Activated CD4-positive, alpha-beta T cell treated with anti-CD3 and anti-CD28 coated beads, Interleukin-2, amount 50 U/mL, for 1 hour (primary cell): Measurements from ENCODE around the gene CRADD.

Experiments
- DNase-seq: peaks from one replicate; pipeline ENCODE4 v3.0.0-alpha.2; 2020

Gene CRADD

DNA sequence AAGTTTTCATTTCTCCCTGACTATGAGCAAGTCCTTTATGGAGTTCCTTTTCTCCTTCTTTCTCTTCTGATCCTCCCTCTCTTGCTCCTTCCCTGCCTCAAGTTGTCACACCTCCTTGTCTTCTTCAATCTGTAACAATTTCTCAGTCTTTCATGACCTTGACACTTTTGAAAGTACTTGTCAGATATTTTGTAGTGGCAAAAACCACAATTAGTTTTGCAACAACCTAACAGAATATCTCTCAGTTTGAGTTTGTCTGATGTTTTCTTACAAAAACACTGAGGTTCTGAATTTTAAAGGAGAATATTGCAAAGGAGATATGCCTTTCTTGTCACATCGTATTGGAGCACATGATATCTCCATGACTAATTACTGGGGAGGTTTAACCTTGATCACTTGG is 4.1 kb upstream of the CRADD start:
- DNase-seq, result no peak

DNA sequence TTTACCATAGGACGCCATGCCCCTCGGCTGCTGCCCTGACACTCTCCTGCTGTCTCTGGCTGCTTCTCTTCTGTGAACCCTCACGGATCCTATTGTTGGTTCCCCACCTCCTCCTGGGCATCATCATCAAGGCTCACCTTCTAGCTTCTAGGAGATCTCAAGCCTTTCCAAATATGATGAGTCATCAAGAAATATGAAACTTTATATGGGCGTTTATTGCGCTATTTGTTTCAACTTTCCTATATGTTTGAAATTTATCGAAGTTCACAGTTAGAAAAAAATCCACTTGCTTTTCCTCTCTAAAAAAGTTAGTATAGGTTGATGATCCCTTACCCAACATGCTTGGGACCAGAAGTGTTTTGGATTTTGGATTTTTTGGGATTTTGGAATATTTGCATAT is 2.8 kb upstream of the CRADD start:
- DNase-seq, result no peak

DNA sequence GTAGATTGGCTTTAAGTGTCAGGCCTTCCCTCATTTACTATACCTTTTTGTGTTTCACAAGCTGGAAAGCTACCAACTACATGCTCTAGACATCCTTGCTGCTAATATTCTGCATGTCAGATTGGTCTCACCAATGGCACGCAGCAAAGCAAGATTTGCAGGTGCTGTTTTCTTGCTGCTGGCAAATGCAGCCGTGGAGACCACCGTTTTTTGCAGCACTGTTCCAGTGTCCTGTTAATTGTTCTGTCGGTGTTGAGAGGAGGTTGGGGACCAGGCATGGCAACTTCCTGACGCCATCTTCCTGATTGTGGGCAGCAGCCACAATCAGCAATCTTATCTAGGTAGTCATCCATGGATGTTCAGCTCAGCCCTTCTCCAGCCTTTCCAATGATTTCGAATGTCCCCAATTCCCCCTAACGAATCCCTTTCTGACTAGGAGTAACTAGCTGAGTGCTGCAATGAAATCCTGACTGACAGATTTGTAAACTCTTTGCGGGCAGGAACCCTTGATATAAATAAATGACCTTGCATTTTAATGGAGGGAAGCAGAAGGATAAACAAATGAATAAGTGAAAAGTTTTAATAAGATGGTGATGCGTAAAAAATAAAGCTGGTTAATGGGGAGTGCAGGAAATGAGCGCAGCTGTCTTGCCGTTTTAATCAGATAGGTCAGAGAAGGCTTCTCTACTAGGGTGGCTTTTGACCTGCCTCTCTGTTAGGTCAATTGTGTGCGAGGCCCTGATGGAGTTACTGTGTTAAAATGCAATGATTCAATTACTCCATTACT is 574 bp upstream of the CRADD start:
- DNase-seq, result no peak

DNA sequence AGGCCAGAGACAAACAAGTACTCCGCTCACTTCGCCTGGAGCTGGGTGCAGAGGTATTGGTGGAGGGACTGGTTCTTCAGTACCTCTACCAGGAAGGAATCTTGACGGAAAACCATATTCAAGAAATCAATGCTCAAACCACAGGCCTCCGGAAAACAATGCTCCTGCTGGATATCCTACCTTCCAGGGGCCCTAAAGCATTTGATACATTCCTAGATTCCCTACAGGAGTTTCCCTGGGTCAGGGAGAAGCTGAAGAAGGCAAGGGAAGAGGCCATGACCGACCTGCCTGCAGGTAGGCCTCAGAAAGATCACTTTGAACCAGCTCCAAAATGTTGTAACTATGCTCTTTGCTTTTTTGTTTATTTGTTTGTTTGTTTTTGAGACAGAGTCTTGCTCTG is 1.6 kb downstream of the CRADD start:
- DNase-seq, result no peak

DNA sequence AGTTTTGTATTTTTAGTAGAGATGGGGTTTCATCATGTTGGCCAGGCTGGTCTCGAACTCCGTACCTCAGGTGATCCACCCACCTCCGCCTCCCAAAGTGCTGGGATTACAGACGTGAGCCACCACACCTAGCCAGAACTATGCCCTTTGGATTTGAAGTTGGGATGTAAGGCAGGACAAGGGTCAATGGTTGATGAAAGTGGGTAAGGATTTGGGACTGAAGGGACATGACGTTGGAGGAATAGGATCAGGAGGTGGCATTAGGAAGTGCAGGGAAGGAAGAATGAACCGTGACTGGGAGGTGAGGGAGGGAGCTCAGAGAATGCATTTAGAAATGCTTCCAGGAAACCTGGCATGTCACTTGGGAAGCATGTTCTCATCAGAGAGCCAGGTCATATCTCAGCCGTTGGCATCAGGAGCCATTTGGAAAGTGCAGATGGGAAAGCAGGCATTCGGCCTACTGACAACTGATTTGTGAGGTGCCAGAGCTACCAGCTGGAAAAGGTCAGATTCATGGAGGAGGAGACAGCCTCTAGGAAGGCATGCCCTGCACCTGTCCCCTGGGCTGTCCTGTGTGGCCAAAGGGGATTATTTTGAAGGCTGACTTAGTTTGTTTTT is 2.2 kb downstream of the CRADD start:
- no peak for DNase-seq

DNA sequence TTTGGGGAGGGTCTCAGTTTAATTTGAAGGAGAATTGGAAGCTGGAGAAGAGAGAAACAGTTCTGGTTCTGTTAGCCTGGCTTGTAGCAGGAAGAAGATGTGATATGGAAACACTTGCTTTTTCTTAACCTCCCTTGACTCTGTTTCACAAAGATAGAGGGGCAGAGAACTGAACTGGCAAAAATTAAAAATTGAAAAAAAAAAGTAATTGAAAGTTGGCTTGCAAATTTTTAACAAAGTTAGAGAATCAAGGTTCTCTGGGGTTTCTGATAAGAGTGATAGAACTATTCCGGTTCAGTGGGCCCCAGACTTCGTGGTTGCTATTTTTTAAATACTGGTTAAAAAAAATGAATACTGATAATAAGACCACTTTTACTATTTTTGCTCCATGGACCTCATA is 2.8 kb downstream of the CRADD start:
- no peak for DNase-seq

DNA sequence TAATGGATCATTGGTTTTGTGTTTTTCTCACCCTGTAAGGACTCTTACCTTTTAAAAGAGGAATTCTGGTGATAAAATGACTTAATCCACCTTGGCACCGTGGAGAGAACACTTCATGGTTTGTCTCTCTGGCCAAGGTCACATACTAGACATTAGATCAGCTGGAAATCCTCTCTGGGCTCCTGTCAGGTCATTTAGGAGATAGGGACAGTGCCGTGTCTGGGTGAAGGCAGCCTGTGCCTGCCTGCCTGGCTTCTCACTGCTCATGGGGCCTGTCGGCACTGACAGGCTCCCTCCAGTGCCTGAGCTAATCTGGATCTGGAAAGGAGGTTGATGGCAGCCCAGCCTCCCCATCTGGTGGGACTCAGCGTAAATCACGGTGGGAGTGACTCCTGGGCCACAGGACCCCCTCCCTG is 5.7 kb downstream of the CRADD start:
- DNase-seq, result no peak

DNA sequence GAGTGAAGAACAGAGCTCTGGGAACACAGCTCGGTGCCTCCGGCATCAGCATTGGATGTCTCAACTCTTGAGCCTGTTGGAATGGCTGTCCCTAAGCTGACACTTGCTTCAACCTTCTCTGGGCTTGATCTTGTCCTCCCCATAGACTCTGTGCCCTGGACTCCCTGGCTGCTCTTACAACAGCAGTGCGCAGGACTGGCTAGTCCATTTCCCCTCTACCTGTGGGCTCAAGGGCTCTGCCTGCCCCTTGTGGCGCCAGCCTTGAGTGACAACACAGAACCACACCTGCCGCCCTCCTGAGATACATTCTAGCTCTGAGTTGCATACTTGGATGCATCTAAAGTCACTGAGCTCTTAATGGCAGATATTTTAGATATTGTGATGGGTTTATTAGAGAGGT is 6.2 kb downstream of the CRADD start:
- DNase-seq, result no peak

DNA sequence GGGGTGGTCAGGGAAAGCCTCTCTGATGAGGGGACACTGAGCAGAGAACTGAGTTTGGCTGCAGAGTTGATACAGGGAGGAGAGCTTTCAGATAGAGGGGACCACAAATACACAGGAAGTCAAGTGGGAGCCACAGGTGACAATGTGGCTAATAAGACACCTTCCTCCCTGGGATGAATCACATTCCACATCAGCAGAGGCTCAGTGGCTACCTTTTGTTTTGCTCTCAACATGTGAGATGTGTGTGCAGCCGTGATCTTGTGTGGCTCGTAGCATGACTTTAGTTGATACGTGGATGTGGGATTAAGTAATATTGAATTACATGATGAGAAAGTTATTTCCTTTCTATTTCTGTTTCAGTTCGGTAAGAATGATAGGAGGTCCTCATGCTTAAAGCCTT is 7.5 kb downstream of the CRADD start:
- DNase-seq, result no peak

DNA sequence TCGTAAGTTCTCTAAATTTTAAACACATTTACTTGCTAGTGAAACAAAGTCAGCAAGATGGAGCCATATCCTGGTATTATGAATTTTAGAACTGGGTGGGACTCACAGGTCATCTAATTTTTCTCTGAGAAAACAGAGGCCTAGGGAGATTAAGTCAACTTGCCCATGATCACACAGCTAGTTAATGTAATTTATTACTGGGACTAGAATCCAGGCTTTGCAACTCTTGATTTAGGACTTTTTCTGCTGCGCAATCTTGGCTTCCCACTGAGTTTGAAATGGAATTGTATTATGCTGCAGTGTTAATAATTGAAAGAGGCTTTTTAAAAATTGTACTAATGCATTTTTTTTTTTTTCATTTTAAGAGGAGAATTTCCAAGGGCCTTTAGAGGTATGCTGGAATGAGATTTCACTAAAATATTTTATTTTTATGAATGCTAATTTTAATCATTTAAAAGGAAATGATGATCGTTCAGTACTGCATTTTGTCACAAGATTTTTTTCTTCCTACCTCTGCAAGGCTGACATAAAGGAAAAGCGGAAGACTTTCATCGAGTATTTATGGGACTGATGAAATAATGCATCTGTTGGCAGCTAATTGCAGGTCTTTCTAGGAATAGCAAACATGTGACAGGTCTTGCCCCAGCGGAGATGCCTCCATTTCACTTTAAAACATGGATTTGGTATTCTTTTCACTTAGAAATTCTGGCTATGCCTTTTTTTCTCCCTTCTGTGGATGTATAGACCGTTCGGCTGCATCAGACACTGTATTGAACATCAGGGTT is 9.6 kb downstream of the CRADD start:
- DNase-seq, result no peak

DNA sequence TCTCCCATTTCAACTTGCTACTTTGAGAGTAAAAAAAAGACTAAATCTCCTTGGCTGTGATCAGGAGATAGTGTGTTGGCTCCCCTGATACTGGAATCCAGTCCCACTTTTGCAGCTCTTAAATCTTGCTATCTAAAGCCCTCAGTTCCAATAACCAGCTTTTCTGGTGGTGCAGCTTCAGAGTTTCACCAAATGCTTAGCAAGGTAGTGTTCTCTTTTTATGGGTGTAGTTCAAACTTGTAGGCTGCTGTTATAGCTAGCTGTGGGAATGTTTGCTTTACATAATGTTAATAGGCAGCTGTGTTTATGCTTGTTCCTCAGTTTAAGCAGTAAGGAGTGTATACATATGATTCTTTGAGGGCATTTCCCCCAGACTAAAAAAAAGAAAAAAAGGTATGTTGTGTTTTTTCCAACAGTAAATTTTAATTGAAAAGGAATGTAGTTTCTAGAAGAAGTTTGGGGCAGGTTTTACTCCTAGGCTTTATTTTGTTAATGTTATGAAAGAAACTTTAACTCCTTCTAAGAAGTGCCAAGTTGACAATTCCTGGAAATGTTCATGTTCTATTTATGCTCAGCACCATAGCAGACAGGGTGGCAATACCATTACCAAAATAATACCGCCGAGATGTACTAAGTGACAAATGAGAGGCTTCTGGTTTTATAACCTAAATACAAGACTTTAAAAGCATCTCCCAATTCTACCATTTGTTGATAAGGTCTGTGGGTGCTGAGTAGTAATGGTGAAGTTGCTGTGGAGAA is 12.1 kb downstream of the CRADD start:
- DNase-seq, result no peak

DNA sequence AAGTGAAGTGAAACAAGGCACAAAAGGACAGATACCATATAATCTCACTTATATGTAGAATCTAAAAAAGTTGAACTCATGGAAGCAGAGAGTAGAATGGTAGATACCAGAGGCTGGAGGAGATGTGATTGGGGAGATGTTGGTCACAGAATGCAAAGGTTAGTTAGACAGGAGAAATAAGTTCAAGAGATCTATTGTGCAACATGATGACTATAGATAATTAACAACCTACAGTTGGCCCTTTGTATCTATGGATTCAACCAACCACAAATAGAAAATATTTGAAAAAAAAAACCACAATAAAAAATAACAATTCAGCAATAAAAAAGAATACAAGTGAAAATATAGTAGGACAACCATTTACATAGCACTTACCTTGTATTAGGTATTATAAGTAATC is 19.3 kb downstream of the CRADD start:
- DNase-seq, result no peak

DNA sequence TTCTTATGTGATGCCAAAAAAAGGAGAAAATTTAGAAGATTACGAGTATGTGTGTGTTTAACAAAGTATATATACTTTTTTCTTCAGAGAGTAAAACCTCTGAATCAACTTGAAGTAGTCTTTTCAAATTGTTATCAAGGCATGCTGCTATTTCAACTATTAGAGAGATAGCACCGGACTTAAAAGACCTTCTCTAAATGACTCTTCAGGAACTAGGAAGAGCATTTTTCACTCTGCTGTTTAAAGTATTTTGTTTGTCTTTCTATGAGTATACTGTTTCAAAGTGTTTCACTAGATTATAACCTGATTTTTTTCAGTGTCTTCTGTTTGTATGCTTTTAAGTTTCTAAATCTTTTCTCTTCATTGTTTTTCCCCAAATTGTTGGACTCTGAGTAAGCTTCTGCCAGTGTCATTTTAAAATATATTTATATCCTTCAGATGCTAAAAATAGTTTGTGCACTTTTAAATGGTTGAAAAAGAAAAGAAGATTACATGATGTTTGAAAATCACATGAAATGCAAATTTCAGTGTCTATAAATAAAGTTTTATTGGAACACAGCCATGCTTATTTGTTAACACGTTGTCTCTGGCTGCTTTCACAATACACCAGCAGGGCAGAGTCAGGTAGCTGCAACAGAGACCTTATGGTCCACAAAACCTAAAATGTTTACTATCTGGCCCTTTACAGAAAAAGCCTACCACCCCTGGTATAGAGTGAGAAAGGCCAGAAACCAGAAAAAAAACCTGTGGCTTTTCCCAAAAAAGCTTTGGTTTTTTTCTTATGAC is 21.3 kb downstream of the CRADD start:
- no peak for DNase-seq

DNA sequence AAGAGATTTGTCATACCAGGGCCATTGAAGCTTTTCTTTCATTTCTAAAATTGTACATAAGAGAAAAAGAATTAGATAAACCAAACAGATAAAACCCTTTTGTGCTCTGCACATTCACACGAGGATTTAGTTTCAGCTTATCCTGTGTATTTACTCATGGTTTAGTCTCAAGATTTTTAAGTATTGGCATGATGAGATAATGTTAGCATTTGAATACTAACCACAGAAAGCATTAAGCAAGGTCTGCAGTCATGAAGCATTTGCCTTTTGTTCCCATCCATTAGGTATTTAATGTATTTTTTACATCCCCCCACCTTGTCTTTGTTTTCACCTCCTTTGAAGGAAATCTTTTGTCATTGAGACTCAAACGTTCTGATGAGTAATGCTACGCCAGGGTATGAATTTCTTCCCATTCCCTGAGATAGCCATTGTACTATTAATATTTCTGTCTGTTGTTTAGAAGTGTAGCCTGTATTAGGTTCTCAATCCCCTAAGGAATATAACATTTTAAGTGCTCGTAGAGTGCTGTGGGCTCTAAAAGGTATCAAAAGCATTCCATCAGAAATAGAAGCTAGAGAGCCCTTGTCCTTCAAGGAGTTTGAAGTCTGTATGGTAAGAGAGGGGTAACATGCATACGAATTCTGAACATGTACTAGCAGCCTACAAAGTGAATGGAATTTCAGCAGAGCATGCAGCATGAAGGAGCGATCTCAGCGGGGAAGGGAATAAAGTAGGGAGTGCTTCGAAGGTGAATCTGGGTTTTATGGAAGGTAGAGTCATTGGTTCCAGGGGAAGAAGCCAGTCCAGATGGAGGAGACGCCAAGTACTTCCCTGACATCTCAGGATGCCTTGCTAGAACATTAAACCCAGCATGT is 22.3 kb downstream of the CRADD start:
- no peak for DNase-seq

DNA sequence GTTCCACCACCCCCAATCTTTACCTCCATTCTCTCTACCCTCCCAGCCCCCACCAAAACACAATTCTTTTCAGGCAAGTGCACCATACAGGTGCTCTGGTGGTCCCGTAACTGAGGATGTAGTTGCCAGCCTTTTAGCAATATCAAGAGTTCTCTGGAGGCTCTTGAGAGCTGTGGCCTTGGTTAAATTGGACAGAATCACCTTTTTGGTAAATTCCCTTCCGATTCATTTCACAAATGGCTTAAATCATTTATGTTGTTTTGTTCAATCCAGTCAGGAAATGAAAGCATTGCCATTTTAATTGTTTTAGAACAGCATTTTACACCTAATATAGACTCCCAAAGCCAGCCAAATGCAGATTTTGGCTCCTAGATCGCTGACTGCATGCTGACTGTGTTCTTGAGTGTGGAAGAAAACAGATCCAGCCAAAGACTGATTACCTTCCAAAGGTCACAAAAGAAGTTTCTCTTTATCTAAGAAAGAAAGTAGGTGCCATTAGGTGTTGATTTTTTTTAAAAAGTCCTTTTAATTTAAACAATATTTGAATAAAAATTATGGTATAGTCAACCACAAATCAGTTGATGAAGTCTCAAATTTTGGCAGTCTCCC is 25.6 kb downstream of the CRADD start:
- no peak for DNase-seq

DNA sequence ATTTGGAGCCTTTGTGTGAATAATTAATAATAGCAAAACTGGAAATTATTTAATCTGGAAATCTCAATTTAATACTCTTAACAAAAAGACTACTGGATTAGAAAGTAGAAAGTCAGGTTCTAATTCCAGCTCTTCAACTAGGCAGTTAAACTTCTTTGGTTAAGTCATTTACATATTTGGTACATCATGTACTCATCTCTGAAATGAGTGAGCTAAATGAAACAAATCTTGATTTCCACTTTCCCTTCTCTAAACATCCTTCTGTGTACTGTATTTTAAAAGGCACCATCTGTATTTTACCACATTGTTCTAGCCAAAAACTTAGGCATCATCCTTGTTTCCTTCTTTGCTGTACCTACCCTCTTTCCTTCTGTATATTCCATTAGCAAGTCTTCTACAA is 26.9 kb downstream of the CRADD start:
- DNase-seq, result no peak

DNA sequence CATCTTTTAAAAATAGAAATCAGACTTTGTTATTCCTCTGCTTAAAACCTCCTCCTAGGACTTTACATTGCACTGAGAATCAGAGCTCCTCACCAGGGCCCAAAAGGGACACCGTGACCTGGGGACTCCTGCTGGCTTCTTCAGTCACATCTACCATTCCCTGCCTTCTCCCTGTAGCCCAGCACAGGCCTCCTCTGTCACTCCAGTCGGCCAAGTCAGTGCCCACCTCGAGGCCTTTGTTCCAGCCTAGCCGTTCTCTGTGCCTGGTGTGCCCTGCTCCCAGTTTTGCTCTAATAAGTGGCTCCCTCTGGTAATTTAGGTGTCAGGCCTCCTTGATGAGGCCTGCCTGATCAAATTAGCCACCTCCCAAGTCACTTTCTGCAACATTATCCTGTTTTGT is 27.4 kb downstream of the CRADD start:
- no peak for DNase-seq

DNA sequence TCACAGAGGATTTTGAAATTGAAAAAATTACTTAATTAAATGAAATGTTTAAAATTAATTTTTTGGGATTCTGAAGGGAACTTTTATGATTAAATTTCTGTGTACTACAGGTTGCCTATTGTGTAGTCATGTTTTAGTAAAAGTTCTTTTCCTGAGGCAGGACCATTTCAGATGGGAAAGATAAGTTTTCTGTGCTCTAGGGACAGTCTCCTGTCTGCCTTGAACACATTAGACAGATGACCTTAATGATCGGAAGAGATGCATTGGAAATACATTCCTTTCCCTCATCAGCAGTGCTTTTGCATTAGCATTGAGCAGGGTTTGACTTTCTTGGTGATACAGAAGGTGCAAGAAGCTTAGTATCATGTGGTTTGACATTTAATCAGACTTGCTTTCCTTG is 28.1 kb downstream of the CRADD start:
- DNase-seq, result no peak

DNA sequence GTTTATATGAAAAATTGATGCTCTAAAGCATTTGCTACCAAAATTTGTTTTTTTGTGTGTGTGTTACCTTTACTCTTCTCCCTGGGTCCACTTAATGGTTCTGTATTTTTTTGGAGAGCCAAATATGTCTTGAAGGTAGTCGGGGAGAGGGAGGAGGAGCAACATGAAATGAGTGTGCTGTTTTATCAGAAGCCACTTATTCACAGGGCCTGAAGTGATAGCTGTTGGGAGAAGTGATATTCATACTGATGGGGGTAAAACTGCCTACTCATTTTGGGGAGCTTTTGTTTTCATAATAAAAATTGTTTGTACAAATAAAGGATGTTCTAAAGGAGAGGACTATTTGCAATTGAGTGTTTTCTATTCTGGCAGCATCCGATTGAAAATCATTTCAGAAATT is 29.2 kb downstream of the CRADD start:
- DNase-seq, result no peak

DNA sequence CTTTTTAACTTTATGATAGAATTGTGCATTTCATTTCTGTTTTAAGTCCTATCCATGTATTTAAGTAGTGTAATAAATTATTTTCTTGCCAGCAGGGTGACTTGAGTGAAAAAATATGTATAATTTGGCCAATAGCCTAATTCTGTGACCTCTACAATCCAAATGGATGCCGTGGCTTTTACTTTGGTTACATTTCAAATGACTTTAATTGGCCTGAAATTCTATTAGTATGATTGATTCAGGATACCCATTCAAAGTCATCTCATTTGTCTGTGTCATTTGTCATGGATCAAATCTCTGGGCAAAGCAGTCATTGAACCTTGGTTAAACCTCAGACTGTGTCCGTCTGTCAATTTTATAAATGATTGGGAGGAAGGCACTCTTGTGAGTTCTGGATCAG is 29.6 kb downstream of the CRADD start:
- no peak for DNase-seq

DNA sequence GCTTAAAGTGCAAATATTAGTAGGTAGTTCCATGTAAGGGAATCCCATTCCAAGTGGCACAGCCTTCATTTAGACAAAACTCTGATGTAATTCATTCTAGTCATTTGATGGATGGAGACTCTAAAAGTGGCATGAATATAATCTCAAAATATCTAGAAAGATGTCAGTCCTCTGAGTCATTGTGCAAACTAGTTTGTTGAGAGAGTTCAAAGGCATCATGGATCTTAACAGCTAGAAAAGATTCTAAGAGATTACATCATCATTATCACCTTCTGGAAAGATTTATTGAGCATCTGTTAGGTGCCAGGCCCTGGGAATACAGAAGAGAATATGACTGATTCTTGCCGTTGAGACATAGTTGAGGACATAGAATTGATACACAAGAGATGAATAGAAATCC is 30.7 kb downstream of the CRADD start:
- DNase-seq, result no peak
